Measurements from ENCODE around the gene ANKRD12.
A peak's percentile ranks its signal among the peaks of the same experiment; 100 is the strongest.

Gene ANKRD12

DNA sequence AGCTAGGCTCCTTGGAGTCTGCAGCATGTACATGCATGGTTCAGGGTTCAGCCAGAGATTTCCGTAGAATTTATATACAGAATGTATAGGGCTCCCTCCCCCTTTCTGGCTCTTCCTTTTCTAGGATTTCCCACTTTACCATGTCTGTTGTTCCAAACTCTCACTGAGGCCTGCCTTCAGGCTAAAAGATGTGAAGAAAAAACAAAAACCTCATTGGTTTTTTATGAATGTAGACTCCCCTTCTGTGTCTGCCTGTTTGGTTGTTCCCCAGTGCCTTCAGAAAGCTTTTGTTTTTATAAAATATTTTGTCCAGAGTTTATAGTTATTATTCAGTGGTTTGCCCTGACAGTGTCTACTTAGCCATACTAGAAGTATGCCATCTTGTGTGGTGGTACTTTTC lies 30.5 kb upstream of the ANKRD12 start:
- no peak for DNase-seq (ENCODE audit: low read depth in 2 of 3, low spot score in 2 of 3)

DNA sequence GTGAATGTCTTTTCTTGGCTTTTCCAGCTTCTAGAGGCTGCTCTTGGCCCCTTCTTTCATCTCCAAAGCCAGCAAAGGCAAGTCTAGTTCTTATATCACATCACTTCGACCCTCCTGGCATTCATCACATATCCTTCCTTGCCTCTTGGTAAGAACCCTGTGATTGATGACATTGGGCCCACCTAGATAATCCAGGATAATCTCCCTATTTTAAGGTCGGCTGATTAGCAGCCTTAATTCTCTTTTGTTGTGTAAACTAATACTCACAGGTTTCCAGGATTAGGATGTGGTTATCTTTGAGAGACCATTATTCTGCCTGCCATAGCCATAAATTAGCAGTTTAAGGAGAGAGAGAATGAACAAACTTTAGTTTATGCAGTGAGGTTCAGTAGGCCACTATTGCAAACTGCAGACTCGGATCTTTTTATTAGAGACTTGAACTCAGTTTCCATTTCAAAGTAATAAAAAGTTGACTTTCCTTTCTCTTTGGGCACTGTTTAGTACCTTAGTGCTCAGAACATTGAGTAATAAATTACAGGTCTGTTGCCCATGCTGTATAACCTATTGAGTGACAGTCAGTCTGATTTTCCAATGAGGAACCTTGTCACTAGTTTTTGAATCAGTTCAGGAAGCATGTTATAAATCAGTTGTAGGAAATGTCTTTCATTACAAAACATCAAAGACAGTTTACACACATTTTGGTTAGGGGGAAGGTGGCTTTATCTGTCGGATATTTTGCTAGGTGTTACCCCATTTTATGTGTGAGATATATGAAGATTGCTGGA lies 29.6 kb upstream of the ANKRD12 start:
- no peak for DNase-seq (ENCODE audit: low read depth in 2 of 3, low spot score in 2 of 3)

DNA sequence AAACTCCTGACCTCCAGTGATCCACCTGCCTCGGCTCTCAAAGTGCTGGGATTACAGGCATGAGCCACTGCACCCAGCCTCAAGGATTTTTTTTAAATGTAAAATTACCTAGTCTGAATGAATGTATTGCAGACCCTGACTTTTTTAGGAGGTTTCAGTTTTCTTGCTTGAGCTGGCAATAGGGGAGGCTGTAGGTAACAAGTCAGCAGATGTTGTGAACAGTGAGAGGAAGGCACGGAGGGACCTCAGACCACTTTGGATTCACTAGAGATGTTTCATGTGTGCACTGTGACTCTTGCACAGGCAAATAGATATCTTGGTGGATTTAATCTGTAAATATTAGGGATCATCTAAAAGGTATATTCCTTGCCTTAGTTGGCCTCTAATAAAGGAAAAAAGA lies 27.7 kb upstream of the ANKRD12 start:
- no peak for DNase-seq (ENCODE audit: low read depth in 2 of 3, low spot score in 2 of 3)

DNA sequence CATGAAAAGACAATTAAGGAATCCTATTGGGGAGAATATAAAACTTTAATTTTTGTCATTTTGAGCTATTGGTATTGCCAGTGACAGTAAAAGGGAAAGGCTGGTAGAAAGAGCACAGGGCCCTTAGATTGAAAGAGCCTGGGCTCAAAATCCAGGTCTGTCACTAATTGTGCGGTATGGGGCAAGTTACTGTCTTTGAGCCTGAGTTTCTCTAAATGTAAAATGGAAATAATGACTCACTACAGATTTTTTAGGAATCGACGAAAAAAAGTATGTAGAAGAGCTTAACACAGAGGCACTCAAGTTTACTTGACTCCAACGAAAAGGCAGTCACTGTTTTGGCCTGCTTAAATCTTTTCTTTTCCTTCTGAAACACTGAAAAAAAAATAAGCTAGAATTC lies 27.1 kb upstream of the ANKRD12 start:
- no peak for DNase-seq (ENCODE audit: low read depth in 2 of 3, low spot score in 2 of 3)

DNA sequence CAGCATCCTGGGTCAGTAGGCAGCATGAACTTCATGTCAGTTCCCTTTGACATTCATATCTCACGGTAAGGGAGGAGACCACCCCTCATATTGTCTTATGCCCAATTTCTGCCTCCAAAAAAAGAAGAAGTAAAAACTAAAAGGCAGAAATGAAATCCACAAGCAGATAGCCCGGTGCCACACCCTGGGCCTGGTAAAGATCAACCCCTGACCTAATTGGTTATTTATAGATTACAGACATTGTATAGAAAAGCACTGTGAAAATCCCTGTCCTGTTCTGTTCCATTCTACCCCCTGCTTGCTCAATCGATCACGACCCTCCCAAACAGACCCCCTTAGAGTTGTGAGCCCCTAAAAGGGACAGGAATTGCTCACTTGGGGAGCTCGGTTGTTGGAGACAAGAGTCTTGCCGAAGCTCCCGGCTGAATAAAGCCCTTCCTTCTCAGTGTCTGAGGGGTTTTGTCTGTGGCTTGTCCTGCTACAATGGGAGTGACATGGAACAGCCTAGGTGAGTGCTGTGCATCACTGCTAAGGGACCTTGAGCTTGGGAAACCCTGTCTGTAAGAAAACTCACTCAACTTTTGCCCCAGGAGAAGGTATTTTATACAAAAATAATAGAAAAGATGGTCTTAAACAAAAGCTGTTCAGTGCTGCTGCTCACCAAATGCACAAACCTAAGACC lies 23.0 kb upstream of the ANKRD12 start:
- DNase-seq (ENCODE audit: low read depth in 2 of 3, low spot score in 2 of 3) = no peak

DNA sequence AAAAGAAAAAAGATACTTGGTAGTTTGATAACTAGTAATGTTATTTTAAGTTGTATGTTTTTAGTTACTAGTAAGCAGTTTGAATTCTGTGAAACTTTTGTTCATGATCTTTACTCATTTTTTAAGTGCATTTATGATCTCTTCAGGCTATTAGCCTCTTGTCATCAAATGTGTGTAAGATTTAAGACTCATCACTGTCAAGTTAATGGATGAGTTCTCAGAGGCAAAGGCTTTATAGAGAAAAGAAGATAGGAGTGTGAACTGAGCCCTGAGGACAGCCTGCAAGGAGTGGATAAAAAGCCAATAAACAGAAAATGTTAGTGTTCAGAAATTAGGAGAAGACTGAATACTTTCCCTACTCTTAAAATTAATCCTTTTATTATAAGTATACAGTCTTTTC lies 20.6 kb upstream of the ANKRD12 start:
- DNase-seq (ENCODE audit: low read depth in 2 of 3, low spot score in 2 of 3) = no peak

DNA sequence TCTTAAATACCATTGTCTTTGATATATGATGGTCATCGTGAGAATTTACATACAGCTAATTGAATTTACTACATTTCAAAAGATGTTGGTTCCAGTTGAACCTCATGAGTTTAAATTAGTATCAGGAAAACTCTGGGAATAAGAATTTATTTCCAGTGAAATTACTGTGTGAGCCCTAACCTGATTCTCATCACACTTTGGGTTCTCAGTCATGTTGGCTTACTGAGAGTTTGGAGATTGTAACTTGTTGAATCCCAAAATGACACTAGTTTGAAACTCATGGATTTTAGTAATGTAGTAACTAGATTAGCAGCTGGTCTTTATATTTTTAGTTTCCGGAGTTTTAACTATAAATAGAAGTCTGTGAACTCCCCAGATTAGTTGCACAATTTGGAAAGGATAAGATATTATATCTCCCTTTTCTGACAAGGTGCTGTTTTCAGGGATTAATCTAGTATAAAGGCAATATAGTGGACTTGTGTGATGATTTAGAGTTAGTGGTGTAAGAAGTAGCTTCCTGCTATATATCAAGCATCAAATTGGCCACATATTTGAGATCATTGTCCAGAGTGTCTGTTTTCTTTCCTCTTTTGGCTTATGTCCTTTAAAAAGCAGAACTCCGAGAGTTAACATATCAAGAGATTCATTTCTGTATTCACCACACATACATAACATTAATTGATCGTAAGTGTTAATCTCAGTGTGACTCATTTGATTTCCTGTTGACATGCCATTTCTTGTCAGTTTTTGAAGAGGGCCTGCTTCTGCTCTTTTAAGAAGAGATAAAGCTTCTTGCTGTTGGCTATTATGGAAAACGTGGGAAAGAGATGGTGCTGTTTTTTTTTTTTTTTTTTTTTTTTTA lies 18.4 kb upstream of the ANKRD12 start:
- no peak for DNase-seq (ENCODE audit: low read depth in 2 of 3, low spot score in 2 of 3)

DNA sequence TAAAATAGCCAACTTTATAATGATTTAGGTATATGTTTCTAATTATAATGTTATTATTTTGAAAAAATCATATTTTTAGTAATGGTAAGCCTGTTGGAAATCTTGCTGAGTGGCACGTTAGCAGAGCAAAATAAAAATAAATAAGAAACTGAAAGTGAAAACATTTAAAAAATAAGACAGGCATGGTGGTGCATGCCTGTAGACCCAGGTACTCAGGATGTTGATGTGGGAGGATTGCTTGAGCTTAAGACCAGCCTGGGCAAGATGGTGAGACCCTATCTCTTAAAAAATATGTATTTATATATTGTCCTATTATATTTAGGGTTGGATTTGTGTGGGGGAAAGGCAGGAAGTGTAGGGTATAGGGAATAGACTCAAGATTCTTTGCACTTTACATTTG lies 15.8 kb upstream of the ANKRD12 start:
- no peak for DNase-seq (ENCODE audit: low read depth in 2 of 3, low spot score in 2 of 3)

DNA sequence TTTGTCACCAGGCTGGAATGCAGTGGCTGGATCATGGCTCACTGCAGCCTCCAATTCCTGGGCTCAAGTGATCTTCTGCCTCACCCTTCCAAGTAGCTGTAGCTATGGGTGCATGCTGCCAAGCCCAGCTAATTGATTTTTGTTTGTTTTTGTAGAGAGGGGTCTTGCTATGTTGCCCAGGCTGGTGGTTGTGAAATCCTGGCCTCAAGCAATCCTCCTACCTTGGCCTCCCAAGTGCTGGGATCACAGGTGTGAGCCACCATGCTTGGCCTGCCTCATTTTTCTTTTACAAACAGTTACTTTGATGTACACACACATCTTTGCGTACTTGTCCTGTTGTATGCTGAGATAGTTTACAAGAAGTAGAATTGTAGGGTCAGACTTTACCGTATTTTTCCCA lies 13.1 kb upstream of the ANKRD12 start:
- no peak for DNase-seq (ENCODE audit: low read depth in 2 of 3, low spot score in 2 of 3)

DNA sequence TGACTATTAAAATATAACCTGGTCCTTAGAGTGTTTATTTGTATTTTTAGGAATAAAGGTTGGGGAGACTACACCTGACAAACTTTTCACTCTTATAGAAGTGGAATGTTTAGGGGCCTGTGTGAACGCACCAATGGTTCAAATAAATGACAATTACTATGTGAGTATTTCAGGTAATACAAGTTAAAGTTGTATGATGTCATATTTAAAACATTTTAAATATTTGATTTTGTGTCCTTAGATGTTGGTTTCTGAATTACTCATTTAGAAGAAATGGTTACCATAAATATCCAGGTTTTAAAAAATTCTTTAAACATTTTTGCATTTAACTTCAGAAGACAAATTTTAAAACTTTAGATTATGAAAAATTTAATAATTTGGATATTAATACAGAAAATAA lies 11.8 kb upstream of the ANKRD12 start:
- no peak for DNase-seq (ENCODE audit: low read depth in 2 of 3, low spot score in 2 of 3)

DNA sequence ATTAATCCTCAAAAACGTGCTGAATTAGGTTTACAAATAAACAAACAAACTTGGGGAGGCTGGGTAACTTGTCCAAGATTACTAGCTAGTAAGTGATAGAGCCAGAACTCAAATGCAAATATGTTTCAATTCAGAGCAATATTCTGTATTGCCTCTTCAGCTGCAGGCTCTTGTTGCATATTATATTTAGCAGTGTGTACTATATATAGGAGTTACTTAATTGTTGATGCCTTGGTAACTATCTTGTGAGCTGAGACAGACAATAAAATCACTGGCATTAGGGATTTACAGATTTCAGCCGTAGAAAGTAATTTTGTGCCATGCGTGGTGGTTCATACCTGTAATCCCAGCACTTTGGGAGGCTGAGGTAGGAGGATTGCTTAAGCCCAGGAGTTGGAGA lies 10.2 kb upstream of the ANKRD12 start:
- no peak for DNase-seq (ENCODE audit: low read depth in 2 of 3, low spot score in 2 of 3)

DNA sequence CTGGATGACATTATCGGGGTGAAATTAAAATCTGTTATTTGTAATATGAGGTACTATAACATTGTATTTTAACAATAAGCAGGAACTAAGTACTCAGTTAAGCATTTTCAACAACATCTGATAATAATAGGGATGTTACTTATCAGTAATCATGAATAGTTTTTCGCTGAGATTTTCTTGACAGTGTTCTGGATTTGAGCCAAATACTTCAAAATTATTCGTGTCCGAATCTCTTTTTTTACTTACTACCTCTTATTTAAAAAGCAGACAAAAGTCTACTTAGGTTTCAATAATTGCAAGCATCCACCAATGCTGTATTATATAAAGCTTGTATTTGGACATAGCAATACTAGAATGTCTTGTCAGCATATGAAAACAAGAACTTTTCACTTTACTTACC lies 6.4 kb upstream of the ANKRD12 start:
- DNase-seq (ENCODE audit: low read depth in 2 of 3, low spot score in 2 of 3) = no peak

DNA sequence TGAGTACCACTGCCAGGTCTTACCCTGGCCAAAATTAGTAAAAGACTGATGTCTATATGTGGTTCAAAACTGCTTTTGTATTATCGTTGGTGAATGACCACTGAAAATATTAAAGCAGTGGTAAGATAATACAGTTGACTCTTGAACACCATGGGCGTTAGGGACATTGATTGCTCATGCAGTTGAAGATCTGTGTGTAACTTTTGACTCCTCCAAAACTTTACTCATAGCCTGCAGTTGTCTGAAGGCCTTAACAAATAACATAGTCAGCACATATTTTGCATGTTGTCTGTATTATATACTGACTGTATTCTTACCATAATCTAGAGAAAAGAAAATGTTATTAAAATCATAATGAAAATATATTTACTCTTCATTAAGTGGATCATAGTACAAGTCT lies 5.8 kb upstream of the ANKRD12 start:
- DNase-seq (ENCODE audit: low read depth in 2 of 3, low spot score in 2 of 3) = no peak

DNA sequence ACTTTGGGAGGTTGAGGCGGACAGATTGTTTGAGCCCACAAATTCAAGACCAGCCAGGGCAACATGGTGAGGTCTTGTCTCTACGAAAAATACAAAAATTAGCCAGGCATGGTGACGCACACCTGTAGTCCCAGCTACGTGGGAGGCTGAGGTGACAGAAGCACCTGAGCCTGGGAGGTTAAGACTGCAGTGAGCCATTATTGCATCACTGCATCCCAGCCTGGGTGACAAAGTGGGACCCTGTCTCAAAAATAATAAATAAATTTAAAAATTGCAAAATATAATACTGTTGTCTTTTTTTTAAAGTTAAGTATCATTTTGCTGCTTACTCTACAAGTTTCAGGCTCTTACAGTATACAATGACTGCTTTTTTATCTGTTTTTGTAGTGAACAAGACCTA lies 4.0 kb upstream of the ANKRD12 start:
- DNase-seq (ENCODE audit: low read depth in 2 of 3, low spot score in 2 of 3) = no peak

DNA sequence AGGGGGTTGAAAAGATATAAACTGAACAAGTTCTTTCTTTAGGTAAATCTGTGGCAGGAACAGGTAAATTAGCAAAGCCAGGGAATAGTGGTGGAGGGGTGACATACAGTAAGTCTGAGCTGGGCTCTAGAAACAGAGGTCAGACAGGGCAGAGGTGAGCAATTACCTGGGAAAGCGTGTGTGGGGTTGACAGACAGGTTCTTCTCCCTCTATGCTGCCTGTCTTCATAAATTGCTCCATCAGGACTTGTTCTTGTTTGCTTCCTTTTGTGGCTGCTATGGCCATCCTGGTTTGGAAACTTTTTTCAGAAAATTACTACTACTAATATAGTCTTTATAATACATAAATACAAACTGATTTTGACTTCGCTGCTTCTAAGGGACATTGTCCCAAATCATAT lies 3.4 kb upstream of the ANKRD12 start:
- DNase-seq (ENCODE audit: low read depth in 2 of 3, low spot score in 2 of 3) = no peak

DNA sequence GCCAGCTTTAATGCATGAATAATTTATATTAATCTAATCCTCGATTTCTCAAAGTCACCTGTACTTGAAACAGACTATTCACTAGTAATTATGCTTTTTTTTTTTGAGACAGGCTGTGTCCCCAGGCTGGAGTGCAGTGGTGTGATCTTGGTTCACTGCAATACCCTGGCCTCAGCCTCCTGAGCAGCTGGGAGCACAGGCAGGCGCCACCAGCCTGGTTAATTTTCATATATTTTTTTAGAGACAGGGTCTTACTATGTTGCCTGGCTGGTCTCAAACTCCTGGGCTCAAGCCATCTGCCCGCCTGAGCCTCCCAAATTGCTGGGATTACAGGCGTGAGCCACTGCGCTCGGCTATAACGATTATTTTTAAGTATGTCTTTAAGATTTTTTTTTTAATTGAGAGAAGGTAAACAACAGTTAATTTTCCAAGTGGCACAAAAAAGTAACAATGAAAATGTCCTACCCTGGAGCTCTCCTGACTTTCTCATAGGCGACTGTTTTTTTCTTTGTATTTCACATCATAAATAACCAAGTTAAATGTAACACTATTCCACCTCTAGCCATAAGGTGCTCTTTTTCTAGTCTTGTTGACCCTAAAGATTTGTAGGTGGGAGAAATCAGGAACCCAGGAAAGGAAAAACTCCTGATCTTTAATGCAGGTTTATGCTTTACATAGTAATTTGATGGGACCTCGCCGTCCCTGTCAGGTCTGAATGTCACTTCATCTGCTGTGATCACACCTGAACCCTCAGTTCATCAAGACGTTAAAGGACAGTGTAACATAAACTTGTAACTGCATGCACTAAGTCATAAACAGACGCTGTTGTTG lies 1.3 kb upstream of the ANKRD12 start:
- no peak for DNase-seq (ENCODE audit: low read depth in 2 of 3, low spot score in 2 of 3)

DNA sequence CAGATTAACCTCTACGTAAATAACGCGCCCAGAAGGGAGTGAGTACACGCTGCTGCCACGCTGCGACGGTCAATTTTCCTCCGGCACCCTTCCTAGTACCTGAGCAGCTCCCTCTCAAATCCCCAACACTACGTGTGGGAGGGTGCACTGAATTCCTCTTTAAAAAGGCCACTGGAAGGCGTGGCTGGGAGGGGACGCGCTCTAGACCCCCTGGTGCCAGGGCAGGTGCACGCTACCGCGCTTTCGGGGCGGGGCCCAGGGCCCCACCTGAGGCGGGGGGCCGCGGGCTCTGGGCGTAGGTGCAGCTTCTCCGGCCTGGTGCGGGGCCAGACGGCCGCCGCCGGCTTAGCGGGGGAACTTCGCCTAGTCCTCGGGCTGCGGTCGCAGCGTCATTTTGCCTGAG lies 668 bp upstream of the ANKRD12 start:
- DNase-seq (ENCODE audit: low read depth in 2 of 3, low spot score in 2 of 3) = no peak

DNA sequence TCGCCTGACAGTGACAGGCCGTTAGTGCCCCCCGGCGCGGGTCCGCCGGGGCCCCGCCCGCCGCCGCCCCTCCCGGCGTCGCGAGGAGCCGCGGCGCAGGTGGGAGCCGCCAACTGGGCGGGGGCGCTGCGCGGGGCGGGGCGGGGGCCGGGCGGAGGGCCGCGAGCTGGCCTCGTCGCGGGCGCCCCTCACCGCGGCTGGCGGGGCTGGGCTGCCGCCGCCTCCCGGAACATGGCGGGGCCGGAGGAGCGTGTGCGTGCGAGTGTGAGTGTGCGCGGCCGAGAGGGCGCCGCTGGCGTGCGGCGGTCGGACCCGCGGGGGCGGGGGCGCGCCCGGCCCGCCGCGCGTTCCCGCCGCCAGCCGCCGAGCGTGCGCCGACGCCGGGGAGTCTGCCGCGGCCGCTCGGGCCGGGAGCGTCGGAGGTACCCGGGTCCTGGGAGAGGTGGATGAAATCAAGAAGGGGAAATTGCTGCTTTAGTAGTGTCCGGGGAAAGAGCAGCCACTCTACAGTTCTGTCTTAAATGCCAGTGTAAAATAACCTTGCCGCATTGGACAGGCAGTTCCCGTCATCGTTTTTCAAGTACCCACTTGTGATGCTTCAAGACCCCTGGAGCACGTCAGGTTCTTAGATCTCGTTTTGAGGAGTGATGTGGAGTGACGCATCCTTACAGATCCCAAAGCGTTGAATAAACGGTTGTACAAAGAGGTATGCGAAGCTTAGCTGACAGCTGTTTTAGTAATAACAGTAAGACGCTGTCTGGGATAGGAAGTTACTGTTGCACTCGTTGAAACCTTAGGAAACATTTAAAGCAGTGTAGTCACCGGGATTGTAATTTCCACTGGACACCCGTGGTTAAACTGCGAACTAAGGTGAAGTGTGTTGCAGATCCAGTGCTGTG lies 836 bp downstream of the ANKRD12 start:
- DNase-seq (ENCODE audit: low read depth in 2 of 3, low spot score in 2 of 3) = peak in 2 of 3 experiments; percentile 24 to 49

DNA sequence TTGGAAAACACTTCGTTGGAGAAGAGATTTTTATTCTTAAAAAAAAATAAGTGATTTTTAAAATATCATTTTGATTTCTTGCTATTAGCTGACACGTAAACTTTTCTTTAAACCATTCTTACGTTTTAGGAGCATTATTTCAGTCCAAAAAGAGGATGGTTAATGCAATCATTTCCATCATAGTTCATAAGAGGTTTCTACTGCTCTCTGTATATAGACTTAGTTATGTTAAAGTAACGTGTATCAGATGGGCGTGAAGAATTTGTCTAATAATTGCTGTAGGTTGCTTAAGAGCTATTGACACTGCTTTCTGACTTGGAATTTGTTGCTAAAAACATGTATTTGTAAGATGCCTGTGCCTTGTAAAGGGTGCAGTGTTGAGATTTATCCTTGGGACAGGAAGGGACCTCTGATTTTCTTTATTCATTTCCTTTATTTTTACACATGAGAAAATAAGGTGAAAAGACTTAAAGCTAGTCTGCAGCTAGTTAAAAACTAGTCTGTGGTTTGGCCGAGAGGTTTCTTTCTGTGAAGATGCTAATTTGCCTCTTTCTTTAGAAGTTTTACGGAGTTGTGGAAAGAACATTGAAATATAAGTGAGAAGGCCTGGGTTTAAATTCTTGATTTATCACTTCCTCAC lies 2.9 kb downstream of the ANKRD12 start:
- DNase-seq (ENCODE audit: low read depth in 2 of 3, low spot score in 2 of 3) = no peak

DNA sequence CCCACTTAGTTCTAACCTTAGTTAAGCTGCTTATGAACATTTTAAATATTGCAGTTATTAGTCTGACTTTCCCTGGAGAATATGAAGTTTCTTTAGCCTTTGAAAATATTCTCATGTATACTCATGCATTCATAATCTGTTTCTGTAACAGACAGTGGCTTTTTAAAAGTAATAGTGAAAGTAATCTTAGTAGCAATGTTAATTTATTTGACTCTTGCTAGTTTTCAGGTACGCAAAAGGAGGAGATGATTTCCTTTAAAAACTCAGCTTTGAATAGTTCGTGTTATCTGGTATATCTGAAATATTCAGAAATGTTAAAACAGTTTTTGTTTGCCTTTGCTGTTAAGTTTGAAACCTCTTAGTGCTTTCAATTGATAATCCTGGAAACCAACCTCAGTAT lies 3.8 kb downstream of the ANKRD12 start:
- no peak for DNase-seq (ENCODE audit: low read depth in 2 of 3, low spot score in 2 of 3)

Measured in activated CD8-positive, alpha-beta memory T cell treated with anti-CD3 and anti-CD28 coated beads for 48 hours (primary cell).